ENCODE results near the gene BMPR1A.

Gene BMPR1A

GRCh38 chr10:86799188-86799845, 42.9 kb downstream of the BMPR1A start:
- DNase-seq (ENCODE audit: extremely low read depth in 1 of 2, low read depth in 1 of 2) = no peak

GRCh38 chr10:86801995-86802394, 45.6 kb downstream of the BMPR1A start:
- DNase-seq (ENCODE audit: extremely low read depth in 1 of 2, low read depth in 1 of 2) = no peak

- DNase-seq (ENCODE audit: extremely low read depth in 1 of 2, low read depth in 1 of 2) = no peak
Measured at GRCh38 chr10:86802473-86803108, 46.2 kb downstream of the BMPR1A start.

GRCh38 chr10:86803156-86803555, 46.7 kb downstream of the BMPR1A start:
- no peak for DNase-seq (ENCODE audit: extremely low read depth in 1 of 2, low read depth in 1 of 2)

GRCh38 chr10:86804805-86805204, 48.4 kb downstream of the BMPR1A start:
- no peak for DNase-seq (ENCODE audit: extremely low read depth in 1 of 2, low read depth in 1 of 2)

- DNase-seq (ENCODE audit: extremely low read depth in 1 of 2, low read depth in 1 of 2) = no peak
Measured at GRCh38 chr10:86813101-86813500, 56.7 kb downstream of the BMPR1A start.

GRCh38 chr10:86813982-86814381, 57.6 kb downstream of the BMPR1A start:
- DNase-seq (ENCODE audit: extremely low read depth in 1 of 2, low read depth in 1 of 2) = no peak

- DNase-seq (ENCODE audit: extremely low read depth in 1 of 2, low read depth in 1 of 2) = no peak
Measured at GRCh38 chr10:86815035-86815617, 58.7 kb downstream of the BMPR1A start.

GRCh38 chr10:86815640-86816039, 59.2 kb downstream of the BMPR1A start:
- no peak for DNase-seq (ENCODE audit: extremely low read depth in 1 of 2, low read depth in 1 of 2)

GRCh38 chr10:86817246-86817645, 60.8 kb downstream of the BMPR1A start:
- no peak for DNase-seq (ENCODE audit: extremely low read depth in 1 of 2, low read depth in 1 of 2)

GRCh38 chr10:86819567-86819966, 63.1 kb downstream of the BMPR1A start:
- DNase-seq (ENCODE audit: extremely low read depth in 1 of 2, low read depth in 1 of 2) = no peak

GRCh38 chr10:86820509-86820908, 64.1 kb downstream of the BMPR1A start:
- no peak for DNase-seq (ENCODE audit: extremely low read depth in 1 of 2, low read depth in 1 of 2)

GRCh38 chr10:86821388-86821999, 65.1 kb downstream of the BMPR1A start:
- DNase-seq (ENCODE audit: extremely low read depth in 1 of 2, low read depth in 1 of 2) = no peak

- DNase-seq (ENCODE audit: extremely low read depth in 1 of 2, low read depth in 1 of 2) = no peak
Measured at GRCh38 chr10:86823565-86823964, 67.1 kb downstream of the BMPR1A start.

- DNase-seq (ENCODE audit: extremely low read depth in 1 of 2, low read depth in 1 of 2) = no peak
Measured at GRCh38 chr10:86824151-86824550, 67.7 kb downstream of the BMPR1A start.

GRCh38 chr10:86825366-86825765, 68.9 kb downstream of the BMPR1A start:
- DNase-seq (ENCODE audit: extremely low read depth in 1 of 2, low read depth in 1 of 2) = no peak

GRCh38 chr10:86827639-86828038, 71.2 kb downstream of the BMPR1A start:
- no peak for DNase-seq (ENCODE audit: extremely low read depth in 1 of 2, low read depth in 1 of 2)

- DNase-seq (ENCODE audit: extremely low read depth in 1 of 2, low read depth in 1 of 2) = no peak
Measured at GRCh38 chr10:86828145-86828544, 71.7 kb downstream of the BMPR1A start.

- no peak for DNase-seq (ENCODE audit: extremely low read depth in 1 of 2, low read depth in 1 of 2)
Measured at GRCh38 chr10:86829472-86829871, 73.1 kb downstream of the BMPR1A start.

GRCh38 chr10:86830043-86830591, 73.7 kb downstream of the BMPR1A start:
- DNase-seq (ENCODE audit: extremely low read depth in 1 of 2, low read depth in 1 of 2) = no peak

GRCh38 chr10:86833969-86834368, 77.5 kb downstream of the BMPR1A start:
- DNase-seq (ENCODE audit: extremely low read depth in 1 of 2, low read depth in 1 of 2) = no peak

- no peak for DNase-seq (ENCODE audit: extremely low read depth in 1 of 2, low read depth in 1 of 2)
Measured at GRCh38 chr10:86836044-86836443, 79.6 kb downstream of the BMPR1A start.
